Left colon (tissue), 2 donors: ENCODE results near the gene CADPS. TPM values are rescaled to one million over a fixed set of nuclear protein-coding genes. Genes with fewer than 3 reads are reported as not detected.
"Not testable (repeated sequence)": the region's sequence is repeated elsewhere in the genome, so short reads cannot be mapped to it uniquely, and the experiment has no call there.

Experiments
- ATAC-seq: fragments of 200-7000 bp; cut with Tn5 transposase; one replicate; pipeline ENCODE4 v1.9.1; 2020; ENCODE audit warnings: mild to moderate bottlenecking, moderate library complexity
- DNase-seq, 2 donors: peaks; one replicate each; pipeline ENCODE4 v3.0.0-alpha.2; 2020
- intact Hi-C, 2 donors: fragments of 100-400 bp; cut with DNase I in 1 of 2; cut with micrococcal nuclease in 1 of 2; formaldehyde crosslinking; loops; one replicate each; pipeline versions ENCODE4 v1.11.2 to v1.14.0; 2022; cut with DNase I, micrococcal nuclease
- total RNA-seq, 2 donors: library from RNA; stranded (reverse); fragmentation: NEBNext Ultra II Directional; extraction: Animal tissue kit (Norgen Biotek cat#: 25700); gene quantifications; one replicate each; pipeline ENCODE4 v1.2.1, GENCODE V29; 2021
- donor health status: DM: no; HTN: no; CAD: no.
- donor health status: DM: yes; HTN: yes; CAD: no.

The CADPS gene
- total RNA-seq, 2 donors from 2014 or later: 3.7 to 4.4 TPM

GRCh38 chr3:62587579-62588031, 287.6 kb downstream of the CADPS start:
- ATAC-seq: no peak
- no peak for DNase-seq
- intact Hi-C loops: no loop called here

GRCh38 chr3:62587169-62587568, 288.0 kb downstream of the CADPS start:
- intact Hi-C loops: no loop called here
- no peak for DNase-seq
- no peak for ATAC-seq

GRCh38 chr3:62586356-62586755, 288.9 kb downstream of the CADPS start:
- no peak for ATAC-seq
- intact Hi-C loops: no loop called here

GRCh38 chr3:62585861-62586260, 289.4 kb downstream of the CADPS start:
- no peak for ATAC-seq
- DNase-seq: no peak
- intact Hi-C loops: no loop called here

More at GRCh38 chr3:62586356-62586755, 288.9 kb downstream of the CADPS start:
- no peak for DNase-seq

GRCh38 chr3:62584636-62585035, 290.6 kb downstream of the CADPS start:
- no peak for ATAC-seq
- no peak for DNase-seq
- intact Hi-C loops: no loop called here

GRCh38 chr3:62582495-62583172, 292.6 kb downstream of the CADPS start:
- intact Hi-C loops: no loop called here

GRCh38 chr3:62580485-62580884, 294.7 kb downstream of the CADPS start:
- DNase-seq, ATAC-seq, intact Hi-C loops: not testable (repeated sequence)

More at GRCh38 chr3:62582495-62583172, 292.6 kb downstream of the CADPS start:
- ATAC-seq: no peak
- DNase-seq: no peak

GRCh38 chr3:62577153-62577552, 298.1 kb downstream of the CADPS start:
- ATAC-seq (no peak), DNase-seq (no peak)
- intact Hi-C loops: no loop called here

GRCh38 chr3:62574266-62574898, 300.8 kb downstream of the CADPS start:
- ATAC-seq (no peak), DNase-seq (no peak)
- intact Hi-C loops: no loop called here

- ATAC-seq (no peak), DNase-seq (no peak)
- intact Hi-C loops: no loop called here
Observed at GRCh38 chr3:62571916-62572315, 303.3 kb downstream of the CADPS start.

- no peak for DNase-seq
- no peak for ATAC-seq
- intact Hi-C loops: no loop called here
Observed at GRCh38 chr3:62570888-62571287, 304.3 kb downstream of the CADPS start.

- intact Hi-C loops: no loop called here
- DNase-seq (no peak), ATAC-seq (no peak)
Observed at GRCh38 chr3:62569609-62570008, 305.6 kb downstream of the CADPS start.

GRCh38 chr3:62567097-62568021, 307.9 kb downstream of the CADPS start:
- DNase-seq (no peak), ATAC-seq (no peak)
- intact Hi-C loops: no loop called here

GRCh38 chr3:62566022-62566557, 309.1 kb downstream of the CADPS start:
- intact Hi-C loops: no loop called here
- ATAC-seq: no peak
- no peak for DNase-seq

GRCh38 chr3:62562596-62562995, 312.6 kb downstream of the CADPS start:
- intact Hi-C loops: no loop called here
- ATAC-seq: no peak

GRCh38 chr3:62562017-62562416, 313.2 kb downstream of the CADPS start:
- ATAC-seq: no peak
- no peak for DNase-seq
- intact Hi-C loops: no loop called here

More at GRCh38 chr3:62562596-62562995, 312.6 kb downstream of the CADPS start:
- no peak for DNase-seq

- ATAC-seq (peak; percentile 36), DNase-seq (no peak)
- intact Hi-C loops: no loop called here
Observed at GRCh38 chr3:62559831-62560445, 315.3 kb downstream of the CADPS start.

GRCh38 chr3:62558549-62559112, 316.6 kb downstream of the CADPS start:
- peak; percentile 44 for ATAC-seq
- DNase-seq: no peak
- intact Hi-C loops: no loop called here
